Activated naive CD4-positive, alpha-beta T cell treated with anti-CD3 and anti-CD28 coated beads for 36 hours (primary cell): Measurements from ENCODE around the gene HEATR1. TPM values are rescaled to one million over a fixed set of nuclear protein-coding genes. Genes with fewer than 3 reads are reported as not detected.
"Not testable (repeated sequence)": the region's sequence is repeated elsewhere in the genome, so short reads cannot be mapped to it uniquely, and the experiment has no call there.

ENCODE experiments used
- CTCF ChIA-PET: fragments of 350-600 bp; sonication (Branson Sonifier 250); formaldehyde crosslinking; loops from one replicate; lab custom pipeline; 2021; ENCODE audit warnings: antibody characterized with exemption; lab: Charles Lee
- DNase-seq: peaks from one replicate; pipeline ENCODE4 v3.0.0-alpha.2; 2020
- H3K27ac Mint-ChIP-seq: one replicate; pipeline ENCODE4 v1.8.0; 2021; ENCODE audit warnings: mild to moderate bottlenecking, mixed read lengths
- H3K27me3 Mint-ChIP-seq: one replicate; pipeline ENCODE4 v1.8.0; 2021; ENCODE audit warnings: low read depth, mixed read lengths
- H3K36me3 Mint-ChIP-seq: one replicate; pipeline ENCODE4 v1.8.0; 2021; ENCODE audit warnings: low read depth, mixed read lengths
- H3K4me1 Mint-ChIP-seq: one replicate; pipeline ENCODE4 v1.8.0; 2021; ENCODE audit warnings: low read depth, mixed read lengths
- H3K4me3 Mint-ChIP-seq: one replicate; pipeline ENCODE4 v1.8.0; 2021; ENCODE audit warnings: mild to moderate bottlenecking, moderate library complexity, mixed read lengths
- H3K9me3 Mint-ChIP-seq: one replicate; pipeline ENCODE4 v1.8.0; 2021; ENCODE audit warnings: mixed read lengths
- intact Hi-C: fragments of 100-400 bp; cut with micrococcal nuclease; formaldehyde crosslinking; loops from one replicate; pipeline ENCODE4 v1.15.1; 2023
- total RNA-seq, 2 experiments: library from RNA; stranded (reverse); gene quantifications; one replicate each; pipeline ENCODE4 v1.2.3, GENCODE V29; 2021

Gene HEATR1
- total RNA-seq, 2 experiments from 2014 or later: 71.6 to 75.1 TPM

DNA sequence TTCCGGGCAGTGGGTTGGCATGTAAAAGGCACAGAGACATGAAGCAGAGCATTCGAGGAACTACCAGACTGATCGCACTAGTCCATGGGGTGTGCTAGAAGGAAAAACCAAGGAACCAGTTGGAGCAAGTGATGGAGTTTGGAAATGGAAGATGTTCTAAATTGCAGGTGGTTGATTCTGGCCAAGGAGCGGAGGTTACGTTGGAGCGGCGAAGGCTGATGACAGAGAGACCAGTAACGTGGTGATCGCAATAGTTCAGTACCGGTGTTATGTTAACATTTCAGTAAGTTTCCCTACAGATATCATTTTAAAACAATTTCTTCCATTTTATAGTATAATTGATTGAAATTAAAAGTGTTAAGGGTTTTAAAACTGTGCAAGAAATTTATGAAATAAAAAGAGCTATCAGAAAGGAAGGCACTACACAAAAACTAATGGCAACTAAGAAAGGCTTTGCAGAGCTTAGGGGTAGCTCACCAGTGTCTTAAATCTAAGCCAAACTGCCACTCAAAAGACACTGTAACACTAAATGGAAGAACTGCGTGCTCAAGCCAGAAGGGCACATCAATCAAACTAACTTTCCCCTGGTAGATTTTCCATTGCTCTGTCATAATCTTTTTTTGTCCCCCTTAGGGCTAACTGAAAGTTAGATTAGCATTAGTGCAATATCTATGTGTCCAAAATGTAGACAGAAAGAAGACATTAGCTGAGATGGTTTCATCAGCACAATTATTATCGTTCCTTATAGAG is 11.3 kb upstream of the HEATR1 start:
- Mint-ChIP-seq H3K9me3 (no peaks in the 10 kb centered on the region), H3K27me3 (peaks cover 47% of the 10 kb centered on the region), H3K36me3 (no peaks in the 10 kb centered on the region), H3K4me1 (no peaks in the 10 kb centered on the region), H3K4me3 (no peak overlapping the region), H3K27ac (no peak overlapping the region)
- no peak for DNase-seq
- CTCF ChIA-PET: interaction anchor here (0.9 kb wide), 1 partner anchor 11 kb away, joined by 3 read pairs; the partner anchor contains the start of gene HEATR1
- intact Hi-C loops: no loop called here

- Mint-ChIP-seq H3K4me3 (no peak overlapping the region), H3K27me3 (peaks cover 39% of the 10 kb centered on the region), H3K9me3 (no peaks in the 10 kb centered on the region), H3K27ac (no peak overlapping the region), H3K4me1 (no peaks in the 10 kb centered on the region), H3K36me3 (no peaks in the 10 kb centered on the region)
- intact Hi-C loops: no loop called here
- DNase-seq: no peak
- CTCF ChIA-PET: no interaction called here
These were observed 8.0 kb upstream of the HEATR1 start for GRCh38 chr1:236612349-236612748.

- intact Hi-C loops: loop anchor here (1.0 to 5.0 kb wide), 3 partner anchors 260 to 953 kb away; no protein-coding TSS in a partner anchor
- Mint-ChIP-seq H3K9me3 (no peaks in the 10 kb centered on the region), H3K4me1 (no peaks in the 10 kb centered on the region), H3K27me3 (peaks cover 23% of the 10 kb centered on the region), H3K4me3 (no peak overlapping the region), H3K36me3 (no peaks in the 10 kb centered on the region), H3K27ac (no peak overlapping the region)
- CTCF ChIA-PET: interaction anchor here (0.6 to 1.6 kb wide), 7 partner anchors 17 to 848 kb away, joined by 3 to 5 read pairs (median 3); no protein-coding TSS in a partner anchor
- peak; percentile 54 for DNase-seq
These were observed 4.8 kb upstream of the HEATR1 start for GRCh38 chr1:236608930-236609726.

DNA sequence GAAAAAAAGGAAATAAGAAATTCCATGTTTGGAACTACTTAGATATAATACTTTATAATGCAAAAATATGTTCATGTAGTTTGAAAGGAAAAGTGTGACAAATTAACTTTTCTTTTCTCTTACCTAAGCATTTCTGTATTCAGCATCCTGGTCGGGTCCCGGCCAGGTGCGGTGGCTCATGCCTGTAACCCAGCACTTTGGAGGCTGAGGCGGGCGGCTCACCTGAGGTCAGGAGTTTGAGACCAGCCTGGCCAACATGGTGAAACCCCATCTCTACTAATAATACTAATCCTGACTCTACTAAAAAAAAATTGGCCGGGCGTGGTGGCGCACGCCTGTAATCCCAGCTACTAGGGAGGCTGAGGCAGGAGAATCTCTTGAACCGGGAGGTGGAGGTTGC is 3.3 kb upstream of the HEATR1 start:
- peaks cover 14% of the 10 kb centered on the region for H3K4me1 Mint-ChIP-seq
- H3K27ac Mint-ChIP-seq, H3K4me3 Mint-ChIP-seq, CTCF ChIA-PET, DNase-seq, H3K9me3 Mint-ChIP-seq: not testable (repeated sequence)
- peaks cover 23% of the 10 kb centered on the region for H3K27me3 Mint-ChIP-seq
- intact Hi-C loops: loop anchor here (5.0 kb wide), 1 partner anchor 955 kb away; no protein-coding TSS in a partner anchor
- peaks cover 11% of the 10 kb centered on the region for H3K36me3 Mint-ChIP-seq

- DNase-seq: no peak
- H3K36me3 Mint-ChIP-seq: peaks cover 21% of the 10 kb centered on the region
These were observed 840 bp upstream of the HEATR1 start for GRCh38 chr1:236604905-236605806.

DNA sequence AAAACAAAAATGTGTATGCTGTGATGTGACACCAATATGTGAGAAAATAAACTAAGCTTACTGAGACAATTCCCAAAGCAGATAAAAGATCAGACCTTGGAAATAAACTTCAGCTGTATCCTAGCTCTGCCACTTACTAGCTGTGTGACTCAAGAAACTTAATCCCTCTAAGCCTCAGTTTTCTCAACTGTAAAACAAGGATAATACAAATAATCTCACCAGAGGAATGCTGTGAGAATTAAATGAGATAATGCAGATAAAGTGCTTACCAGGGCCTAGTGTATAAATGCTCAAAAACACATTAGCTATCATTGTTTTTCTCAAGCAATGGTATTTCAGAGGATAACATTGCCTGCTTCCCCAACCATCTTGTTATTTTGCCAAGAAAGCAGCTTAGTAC is 2.1 kb downstream of the HEATR1 start:
- intact Hi-C loops: loop anchor here (5.0 kb wide), 1 partner anchor 460 kb away; the partner anchor contains the start of gene GPR137B
- no peak for DNase-seq
- Mint-ChIP-seq H3K27ac (no peak overlapping the region), H3K27me3 (no peaks in the 10 kb centered on the region), H3K4me3 (no peak overlapping the region), H3K9me3 (no peaks in the 10 kb centered on the region), H3K36me3 (peaks cover 36% of the 10 kb centered on the region), H3K4me1 (peaks cover 31% of the 10 kb centered on the region)
- CTCF ChIA-PET: interaction anchor here (0.5 to 1.1 kb wide), 2 partner anchors 24 to 784 kb away, joined by 4 to 6 read pairs; no protein-coding TSS in a partner anchor

More at GRCh38 chr1:236604905-236605806, 840 bp upstream of the HEATR1 start:
- Mint-ChIP-seq H3K4me3 (peak overlapping the region; percentile 97), H3K27ac (peak overlapping the region; percentile 88), H3K4me1 (peaks cover 28% of the 10 kb centered on the region), H3K9me3 (no peaks in the 10 kb centered on the region), H3K27me3 (peaks cover 10% of the 10 kb centered on the region)
- intact Hi-C loops: loop anchor here (1.0 to 5.0 kb wide), 6 partner anchors 81 to 957 kb away; partner anchors contain the start of genes ACTN2, GPR137B and MTR
- CTCF ChIA-PET: interaction anchor here (0.6 to 1.8 kb wide), 5 partner anchors 10 to 957 kb away, joined by 3 to 5 read pairs (median 3); no protein-coding TSS in a partner anchor

GRCh38 chr1:236590553-236591150 is 13.7 kb downstream of the HEATR1 start:
- CTCF ChIA-PET: no interaction called here
- intact Hi-C loops: loop anchor here (5.0 kb wide), 1 partner anchor 483 kb away; no protein-coding TSS in a partner anchor
- no peak overlapping the region for H3K4me3 Mint-ChIP-seq
- peaks cover 18% of the 10 kb centered on the region for H3K4me1 Mint-ChIP-seq
- DNase-seq: no peak
- H3K9me3 Mint-ChIP-seq: no peaks in the 10 kb centered on the region
- no peak overlapping the region for H3K27ac Mint-ChIP-seq
- peaks cover 42% of the 10 kb centered on the region for H3K36me3 Mint-ChIP-seq
- no peaks in the 10 kb centered on the region for H3K27me3 Mint-ChIP-seq

DNA sequence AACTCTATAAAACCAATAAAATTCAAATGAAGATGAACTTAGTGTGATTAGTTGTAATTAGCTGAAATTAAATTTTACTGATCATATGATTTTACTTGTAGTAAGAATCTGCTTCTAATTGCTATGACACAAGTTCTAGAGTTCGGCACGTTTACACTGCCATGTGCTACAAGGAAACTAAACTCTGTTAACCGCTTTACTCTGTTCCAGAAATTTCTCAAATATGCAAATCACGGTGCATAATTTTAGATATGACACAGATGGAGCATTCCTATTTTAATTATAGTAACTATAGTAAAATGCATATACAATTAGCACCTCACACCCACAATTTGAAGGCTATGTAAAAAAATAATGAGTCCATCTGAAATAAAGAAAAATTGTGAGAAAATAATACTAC is 14.8 kb downstream of the HEATR1 start:
- CTCF ChIA-PET: no interaction called here
- H3K4me3 Mint-ChIP-seq: no peak overlapping the region
- intact Hi-C loops: no loop called here
- DNase-seq: no peak
- H3K27me3 Mint-ChIP-seq: no peaks in the 10 kb centered on the region
- H3K9me3 Mint-ChIP-seq: no peaks in the 10 kb centered on the region
- H3K4me1 Mint-ChIP-seq: peaks cover 18% of the 10 kb centered on the region
- H3K36me3 Mint-ChIP-seq: peaks cover 44% of the 10 kb centered on the region
- no peak overlapping the region for H3K27ac Mint-ChIP-seq

- intact Hi-C loops: no loop called here
- H3K36me3 Mint-ChIP-seq: peaks cover 42% of the 10 kb centered on the region
- no peaks in the 10 kb centered on the region for H3K27me3 Mint-ChIP-seq
- DNase-seq: no peak
- no peak overlapping the region for H3K4me3 Mint-ChIP-seq
- CTCF ChIA-PET: no interaction called here
- H3K4me1 Mint-ChIP-seq: no peaks in the 10 kb centered on the region
- H3K27ac Mint-ChIP-seq: no peak overlapping the region
- H3K9me3 Mint-ChIP-seq: no peaks in the 10 kb centered on the region
These were observed 22.8 kb downstream of the HEATR1 start for GRCh38 chr1:236581528-236581927.

GRCh38 chr1:236580404-236580803 is 23.9 kb downstream of the HEATR1 start:
- H3K4me3 Mint-ChIP-seq, H3K4me1 Mint-ChIP-seq, H3K27me3 Mint-ChIP-seq, DNase-seq, H3K9me3 Mint-ChIP-seq, H3K27ac Mint-ChIP-seq, intact Hi-C loops: not testable (repeated sequence)
- peaks cover 44% of the 10 kb centered on the region for H3K36me3 Mint-ChIP-seq
- CTCF ChIA-PET: interaction anchor here (0.6 to 0.9 kb wide), 2 partner anchors 19 to 981 kb away, joined by 3 to 4 read pairs; no protein-coding TSS in a partner anchor

DNA sequence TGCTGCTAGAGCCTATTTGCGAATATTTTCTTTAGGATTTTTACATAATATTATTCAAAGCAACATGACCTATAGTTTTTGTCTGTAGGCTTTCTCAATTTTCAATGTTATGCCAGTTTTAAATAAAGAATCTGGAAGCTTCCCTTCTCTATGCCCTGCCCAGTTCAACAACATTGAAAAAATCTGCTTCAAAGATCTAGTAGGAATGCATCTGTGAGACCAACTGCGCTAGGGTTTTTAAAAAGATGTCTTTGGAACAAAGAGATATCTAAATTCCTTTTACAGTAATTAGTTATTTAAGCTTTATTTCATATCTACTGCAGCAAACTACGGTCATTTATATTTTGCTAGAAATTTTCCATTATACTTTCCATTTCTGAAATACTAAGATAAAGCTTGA is 25.7 kb downstream of the HEATR1 start:
- DNase-seq: no peak
- intact Hi-C loops: no loop called here
- H3K4me1 Mint-ChIP-seq: no peaks in the 10 kb centered on the region
- H3K27me3 Mint-ChIP-seq: no peaks in the 10 kb centered on the region
- H3K9me3 Mint-ChIP-seq: no peaks in the 10 kb centered on the region
- no peak overlapping the region for H3K4me3 Mint-ChIP-seq
- peaks cover 39% of the 10 kb centered on the region for H3K36me3 Mint-ChIP-seq
- no peak overlapping the region for H3K27ac Mint-ChIP-seq
- CTCF ChIA-PET: no interaction called here
